ENCODE measurements around the gene IRGQ.
"Not testable (repeated sequence)": the region's sequence is repeated elsewhere in the genome, so short reads cannot be mapped to it uniquely, and the experiment has no call there.

The IRGQ gene

DNA sequence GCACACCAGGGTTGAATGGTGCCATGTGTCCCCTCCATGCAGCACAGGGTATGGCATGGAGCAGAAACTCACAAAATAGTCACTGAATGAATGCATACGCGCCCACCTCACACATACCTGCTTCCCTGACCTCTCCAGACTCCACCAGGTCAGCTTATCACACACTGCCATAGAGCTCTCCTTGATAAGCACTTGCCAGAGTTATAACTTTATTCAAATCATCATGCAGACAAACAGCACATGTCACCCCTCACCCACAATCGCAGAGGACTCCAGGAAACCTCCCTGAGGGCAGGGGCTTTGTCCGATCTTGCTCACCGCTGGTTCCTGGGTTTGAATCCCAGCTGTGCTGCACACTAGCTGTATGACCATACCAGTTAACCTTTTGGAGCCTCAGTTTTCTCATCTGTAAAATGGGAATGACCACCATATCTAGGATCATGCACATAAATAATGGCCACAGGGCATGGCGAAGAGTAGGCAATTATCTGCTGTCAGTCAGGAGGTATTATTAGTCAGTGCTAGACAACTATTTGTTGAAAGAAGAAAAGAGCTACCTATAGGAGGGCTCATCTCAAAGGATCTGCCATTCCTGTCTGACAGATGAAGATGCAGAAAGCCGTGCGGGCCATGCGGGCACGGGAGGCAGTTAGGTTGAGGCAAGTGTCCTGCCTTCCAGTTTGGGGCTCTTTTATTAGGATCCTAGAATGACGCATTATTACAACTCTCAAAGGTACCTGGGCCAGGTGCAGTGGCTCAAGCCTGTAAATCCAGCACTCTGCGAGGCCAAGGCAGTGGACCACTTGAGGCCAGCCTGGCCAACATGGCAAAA, 34.6 kb downstream of the IRGQ start:
- Histone ChIP-seq H3K4me3 (ENCODE audit: low read depth in 1 of 2, low read length in 2 of 2) (no peak overlapping the region), H3K4me1 (ENCODE audit: control insufficient read depth in 1 of 2, insufficient read depth in 2 of 2, low read length in 2 of 2) (peaks cover 0 to 13% of the 10 kb centered on the region in 2 donors), H3K27me3 (ENCODE audit: control insufficient read depth in 1 of 2, insufficient read depth in 2 of 2, low read length in 2 of 2) (no peaks in the 10 kb centered on the region), H3K9me3 (ENCODE audit: control insufficient read depth in 1 of 2, low read length in 2 of 2) (no peaks in the 10 kb centered on the region), H3K36me3 (ENCODE audit: control insufficient read depth in 1 of 2, insufficient read depth in 2 of 2, low read length in 2 of 2) (peaks cover 9 to 26% of the 10 kb centered on the region in 2 donors), H3K27ac (ENCODE audit: low read depth, low read length) (no peak overlapping the region), H3K9ac (ENCODE audit: low read depth in 1 of 2, low read length in 2 of 2) (no peak overlapping the region)

DNA sequence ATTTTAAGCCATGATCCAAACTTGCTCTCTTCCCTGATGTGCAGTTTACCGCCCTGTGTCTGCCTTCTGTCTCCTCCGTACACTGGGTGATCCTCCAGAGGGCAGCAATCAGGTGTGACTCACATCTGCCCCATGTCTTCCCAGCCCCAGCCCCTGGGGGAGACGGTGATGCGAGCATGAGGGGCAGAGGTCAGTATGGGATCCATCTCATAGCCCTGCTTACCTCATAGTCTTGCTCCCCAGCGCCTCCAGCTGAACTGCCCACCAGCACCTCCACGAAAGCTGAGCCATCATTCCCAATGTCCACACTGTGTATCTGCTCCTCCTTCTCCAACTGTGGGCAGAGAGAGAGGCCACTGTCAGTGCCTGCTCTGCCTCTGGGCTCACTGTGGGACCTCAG, 35.2 kb downstream of the IRGQ start:
- Histone ChIP-seq H3K9ac (ENCODE audit: low read depth in 1 of 2, low read length in 2 of 2) (no peak overlapping the region), H3K4me1 (ENCODE audit: control insufficient read depth in 1 of 2, insufficient read depth in 2 of 2, low read length in 2 of 2) (peaks cover 0 to 13% of the 10 kb centered on the region in 2 donors), H3K27me3 (ENCODE audit: control insufficient read depth in 1 of 2, insufficient read depth in 2 of 2, low read length in 2 of 2) (no peaks in the 10 kb centered on the region), H3K27ac (ENCODE audit: low read depth, low read length) (no peak overlapping the region), H3K9me3 (ENCODE audit: control insufficient read depth in 1 of 2, low read length in 2 of 2) (no peaks in the 10 kb centered on the region), H3K36me3 (ENCODE audit: control insufficient read depth in 1 of 2, insufficient read depth in 2 of 2, low read length in 2 of 2) (peaks cover 9 to 26% of the 10 kb centered on the region in 2 donors), H3K4me3 (ENCODE audit: low read depth in 1 of 2, low read length in 2 of 2) (no peak overlapping the region)

DNA sequence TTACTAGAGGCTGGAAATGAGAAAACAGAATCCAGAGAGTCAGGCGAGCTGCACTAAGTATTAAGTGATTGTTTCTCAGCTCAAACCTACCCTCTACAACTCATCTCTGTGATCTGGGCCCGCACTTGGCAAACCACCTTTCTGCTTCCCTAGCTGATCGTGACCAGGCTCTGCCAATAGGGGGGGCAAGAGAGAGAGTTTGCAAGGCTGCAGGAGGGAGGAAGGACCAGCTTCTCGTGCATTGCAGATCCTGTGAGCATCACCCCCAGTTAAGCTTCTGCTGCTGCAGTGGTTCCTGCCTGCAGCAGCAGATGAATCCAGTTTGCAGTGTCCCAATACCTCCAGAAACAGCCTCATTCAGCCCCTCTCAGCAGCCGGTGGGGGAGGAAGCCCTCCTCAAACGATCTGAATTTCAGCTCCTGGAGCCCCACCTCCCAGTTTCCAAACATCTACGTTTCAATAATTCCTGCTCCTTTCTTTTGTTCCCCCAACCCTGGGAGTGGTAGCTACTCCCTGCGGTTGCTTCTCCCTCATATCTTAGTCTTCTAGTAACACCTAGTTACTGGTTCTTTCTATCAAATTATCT, 40.7 kb downstream of the IRGQ start:
- Histone ChIP-seq H3K9me3 (ENCODE audit: control insufficient read depth in 1 of 2, low read length in 2 of 2) (no peaks in the 10 kb centered on the region), H3K4me1 (ENCODE audit: control insufficient read depth in 1 of 2, insufficient read depth in 2 of 2, low read length in 2 of 2) (no peaks in the 10 kb centered on the region), H3K27ac (ENCODE audit: low read depth, low read length) (no peak overlapping the region), H3K36me3 (ENCODE audit: control insufficient read depth in 1 of 2, insufficient read depth in 2 of 2, low read length in 2 of 2) (peaks cover 10 to 45% of the 10 kb centered on the region in 2 donors), H3K9ac (ENCODE audit: low read depth in 1 of 2, low read length in 2 of 2) (no peak overlapping the region), H3K27me3 (ENCODE audit: control insufficient read depth in 1 of 2, insufficient read depth in 2 of 2, low read length in 2 of 2) (no peaks in the 10 kb centered on the region), H3K4me3 (ENCODE audit: low read depth in 1 of 2, low read length in 2 of 2) (no peak overlapping the region)

DNA sequence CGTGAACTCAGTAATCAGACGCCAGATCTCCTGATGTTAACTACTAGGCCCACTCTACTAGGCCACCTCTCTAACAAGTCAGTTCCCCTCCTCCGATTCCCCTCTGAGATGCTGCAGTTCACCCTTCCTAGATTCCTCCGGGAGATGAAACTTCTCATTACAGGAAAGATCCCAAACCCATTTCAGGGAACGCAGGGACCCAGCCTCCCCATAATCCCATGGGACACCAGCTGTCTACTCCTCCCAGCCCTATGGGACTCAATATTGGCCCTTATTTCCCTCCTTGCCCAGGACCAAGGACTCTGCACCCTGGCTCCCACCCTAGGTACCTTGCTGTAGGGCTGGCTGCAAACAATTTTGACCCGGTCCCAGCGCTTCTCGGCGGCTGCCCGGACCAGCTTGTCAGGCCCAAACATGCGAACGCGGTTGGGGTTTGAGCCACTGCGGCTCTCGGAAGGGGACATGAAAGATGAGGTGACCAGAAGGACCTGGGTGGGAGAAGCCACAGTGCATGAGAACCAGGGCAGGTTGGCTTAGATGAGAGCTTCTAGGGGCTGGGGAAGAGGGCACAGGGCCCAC, 41.5 kb downstream of the IRGQ start:
- no peak overlapping the region for H3K9ac ChIP-seq (ENCODE audit: low read depth in 1 of 2, low read length in 2 of 2)
- H3K36me3 ChIP-seq (ENCODE audit: control insufficient read depth in 1 of 2, insufficient read depth in 2 of 2, low read length in 2 of 2), result peaks cover 10 to 44% of the 10 kb centered on the region in 2 donors
- H3K9me3 ChIP-seq (ENCODE audit: control insufficient read depth in 1 of 2, low read length in 2 of 2), result no peaks in the 10 kb centered on the region
- H3K4me3 ChIP-seq (ENCODE audit: low read depth in 1 of 2, low read length in 2 of 2), result no peak overlapping the region
- no peaks in the 10 kb centered on the region for H3K4me1 ChIP-seq (ENCODE audit: control insufficient read depth in 1 of 2, insufficient read depth in 2 of 2, low read length in 2 of 2)
- H3K27me3 ChIP-seq (ENCODE audit: control insufficient read depth in 1 of 2, insufficient read depth in 2 of 2, low read length in 2 of 2), result no peaks in the 10 kb centered on the region
- H3K27ac ChIP-seq (ENCODE audit: low read depth, low read length), result no peak overlapping the region

DNA sequence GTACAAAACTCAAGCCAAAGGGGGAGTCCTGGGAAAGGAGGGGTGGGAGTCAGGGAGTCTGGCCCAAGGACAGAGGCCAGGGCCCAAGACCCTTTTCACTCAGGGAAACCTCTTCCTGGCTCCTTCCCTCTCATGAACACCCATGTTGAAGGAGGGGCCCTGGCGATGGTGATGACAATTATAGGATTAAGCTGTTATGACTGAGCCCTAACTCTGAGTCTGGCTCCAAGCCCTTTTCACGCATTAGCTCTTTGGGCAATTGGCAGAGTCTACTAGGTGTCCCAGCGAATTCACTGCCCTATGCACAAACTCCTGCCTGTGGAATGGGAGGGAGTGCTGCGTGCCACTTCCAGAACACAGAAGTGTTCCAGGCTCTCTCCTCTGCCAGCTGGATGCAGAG, 42.3 kb downstream of the IRGQ start:
- Histone ChIP-seq H3K27me3 (ENCODE audit: control insufficient read depth in 1 of 2, insufficient read depth in 2 of 2, low read length in 2 of 2) (no peaks in the 10 kb centered on the region), H3K36me3 (ENCODE audit: control insufficient read depth in 1 of 2, insufficient read depth in 2 of 2, low read length in 2 of 2) (peaks cover 10 to 44% of the 10 kb centered on the region in 2 donors), H3K9ac (ENCODE audit: low read depth in 1 of 2, low read length in 2 of 2) (no peak overlapping the region), H3K4me3 (ENCODE audit: low read depth in 1 of 2, low read length in 2 of 2) (no peak overlapping the region), H3K27ac (ENCODE audit: low read depth, low read length) (no peak overlapping the region), H3K4me1 (ENCODE audit: control insufficient read depth in 1 of 2, insufficient read depth in 2 of 2, low read length in 2 of 2) (no peaks in the 10 kb centered on the region), H3K9me3 (ENCODE audit: control insufficient read depth in 1 of 2, low read length in 2 of 2) (no peaks in the 10 kb centered on the region)

DNA sequence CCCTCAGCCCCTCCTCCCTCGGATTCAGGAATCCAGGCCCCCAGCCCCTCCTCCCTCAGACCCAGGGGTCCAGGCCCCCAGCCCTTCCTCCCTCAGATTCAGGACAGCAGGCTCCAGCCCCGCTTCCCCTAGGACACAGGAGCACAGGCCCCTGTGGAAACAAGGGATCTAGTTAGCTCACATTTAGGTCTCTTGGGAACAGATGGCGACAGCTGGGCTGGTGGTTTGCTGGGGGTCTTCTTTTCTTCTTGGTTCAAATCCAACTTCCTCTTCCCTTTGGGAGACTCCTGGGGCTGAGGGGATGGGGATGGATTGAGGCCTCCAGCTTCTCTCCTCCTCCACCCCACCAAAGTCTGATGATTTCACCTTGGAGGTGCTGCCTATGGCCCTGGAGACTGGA, 43.3 kb downstream of the IRGQ start:
- Histone ChIP-seq H3K4me3 (ENCODE audit: low read depth in 1 of 2, low read length in 2 of 2) (no peak overlapping the region), H3K27me3 (ENCODE audit: control insufficient read depth in 1 of 2, insufficient read depth in 2 of 2, low read length in 2 of 2) (no peaks in the 10 kb centered on the region), H3K4me1 (ENCODE audit: control insufficient read depth in 1 of 2, insufficient read depth in 2 of 2, low read length in 2 of 2) (no peaks in the 10 kb centered on the region), H3K36me3 (ENCODE audit: control insufficient read depth in 1 of 2, insufficient read depth in 2 of 2, low read length in 2 of 2) (peaks cover 10 to 41% of the 10 kb centered on the region in 2 donors), H3K27ac (ENCODE audit: low read depth, low read length) (no peak overlapping the region), H3K9me3 (ENCODE audit: control insufficient read depth in 1 of 2, low read length in 2 of 2) (no peaks in the 10 kb centered on the region), H3K9ac (ENCODE audit: low read depth in 1 of 2, low read length in 2 of 2) (no peak overlapping the region)

DNA sequence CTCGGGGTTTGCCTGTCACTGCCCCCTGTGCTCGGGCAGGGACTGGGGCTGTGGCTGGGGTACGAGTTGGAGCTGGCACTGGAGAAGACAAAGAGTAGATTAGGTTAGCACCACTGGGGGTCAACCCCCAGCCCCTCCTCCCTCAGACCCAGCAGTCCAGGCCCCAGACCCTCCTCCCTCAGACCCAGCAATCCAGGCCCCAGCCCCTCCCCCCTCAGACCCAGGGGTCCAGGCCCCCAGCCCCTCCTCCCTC, 43.8 kb downstream of the IRGQ start:
- Histone ChIP-seq H3K36me3 (ENCODE audit: control insufficient read depth in 1 of 2, insufficient read depth in 2 of 2, low read length in 2 of 2) (peaks cover 10 to 41% of the 10 kb centered on the region in 2 donors), H3K27me3 (ENCODE audit: control insufficient read depth in 1 of 2, insufficient read depth in 2 of 2, low read length in 2 of 2) (no peaks in the 10 kb centered on the region), H3K27ac (ENCODE audit: low read depth, low read length) (no peak overlapping the region), H3K9ac (ENCODE audit: low read depth in 1 of 2, low read length in 2 of 2) (no peak overlapping the region), H3K9me3 (ENCODE audit: control insufficient read depth in 1 of 2, low read length in 2 of 2) (no peaks in the 10 kb centered on the region), H3K4me1 (ENCODE audit: control insufficient read depth in 1 of 2, insufficient read depth in 2 of 2, low read length in 2 of 2) (no peaks in the 10 kb centered on the region), H3K4me3 (ENCODE audit: low read depth in 1 of 2, low read length in 2 of 2) (no peak overlapping the region)

DNA sequence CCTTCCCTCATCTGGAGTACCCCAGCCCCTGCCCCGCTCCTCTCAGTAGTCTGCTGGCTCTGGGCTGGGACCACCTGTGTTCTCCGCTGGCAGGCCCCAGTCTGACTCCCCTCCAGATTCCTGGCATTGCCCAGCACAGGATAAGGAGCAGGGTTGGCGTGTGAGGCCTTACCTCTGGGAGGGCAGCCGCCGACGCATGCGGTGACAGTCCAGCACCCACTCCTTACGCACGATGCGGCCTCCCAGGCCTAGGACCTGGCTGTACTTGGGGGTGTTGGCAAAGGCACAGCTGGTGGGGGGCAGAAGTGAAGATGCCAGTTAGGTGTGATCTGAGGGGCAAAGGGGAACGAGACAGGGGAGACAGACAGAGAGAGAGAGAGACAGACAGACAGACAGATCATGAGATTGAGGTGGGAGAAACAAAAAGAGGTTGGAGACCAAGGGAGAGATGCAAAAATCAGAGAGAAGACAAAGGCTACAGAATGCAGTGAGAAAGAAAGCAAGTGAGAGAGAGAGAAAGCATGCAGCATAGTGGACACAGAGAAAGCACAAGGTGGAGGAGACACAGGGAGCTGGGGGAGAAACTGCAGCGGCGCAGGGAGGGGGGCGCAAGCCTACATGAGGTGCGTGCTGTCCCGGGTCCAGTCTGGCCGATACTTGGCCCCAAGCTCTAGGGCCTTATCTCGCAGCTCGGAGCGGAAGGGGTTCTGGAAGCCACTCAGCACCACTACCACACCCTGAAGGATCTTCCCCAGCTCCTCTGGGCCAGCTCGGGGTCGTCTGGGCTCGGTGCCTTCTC, 44.3 kb downstream of the IRGQ start:
- Histone ChIP-seq H3K27me3 (ENCODE audit: control insufficient read depth in 1 of 2, insufficient read depth in 2 of 2, low read length in 2 of 2) (no peaks in the 10 kb centered on the region), H3K9me3 (ENCODE audit: control insufficient read depth in 1 of 2, low read length in 2 of 2) (no peaks in the 10 kb centered on the region), H3K36me3 (ENCODE audit: control insufficient read depth in 1 of 2, insufficient read depth in 2 of 2, low read length in 2 of 2) (peaks cover 10 to 41% of the 10 kb centered on the region in 2 donors), H3K4me3 (ENCODE audit: low read depth in 1 of 2, low read length in 2 of 2) (no peak overlapping the region), H3K4me1 (ENCODE audit: control insufficient read depth in 1 of 2, insufficient read depth in 2 of 2, low read length in 2 of 2) (no peaks in the 10 kb centered on the region), H3K27ac (ENCODE audit: low read depth, low read length) (no peak overlapping the region), H3K9ac (ENCODE audit: low read depth in 1 of 2, low read length in 2 of 2) (no peak overlapping the region)

DNA sequence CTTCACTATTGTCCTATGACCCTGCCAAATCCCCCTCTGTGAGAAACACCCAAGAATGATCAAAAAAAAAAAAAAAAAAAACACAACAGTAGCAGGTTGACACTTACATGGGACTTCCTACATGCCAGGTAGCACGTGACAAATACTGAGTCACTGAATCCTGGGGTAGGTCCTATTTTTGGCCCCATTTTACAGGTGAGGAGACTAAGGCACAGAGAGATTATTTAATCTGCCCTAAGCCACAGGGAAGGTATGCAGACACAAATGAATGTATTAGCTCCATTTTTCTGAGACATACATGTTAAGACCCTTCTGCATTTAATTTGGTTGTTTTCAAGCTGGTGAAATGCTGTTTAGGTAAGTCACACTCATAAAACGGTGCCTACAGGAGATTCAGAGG, 47.2 kb downstream of the IRGQ start:
- H3K36me3 ChIP-seq (ENCODE audit: control insufficient read depth in 1 of 2, insufficient read depth in 2 of 2, low read length in 2 of 2), result peaks cover 22 to 45% of the 10 kb centered on the region in 2 donors
- H3K4me3 ChIP-seq (ENCODE audit: low read depth in 1 of 2, low read length in 2 of 2), result no peak overlapping the region
- H3K27ac ChIP-seq (ENCODE audit: low read depth, low read length), result no peak overlapping the region
- H3K27me3 ChIP-seq (ENCODE audit: control insufficient read depth in 1 of 2, insufficient read depth in 2 of 2, low read length in 2 of 2), result no peaks in the 10 kb centered on the region
- no peaks in the 10 kb centered on the region for H3K9me3 ChIP-seq (ENCODE audit: control insufficient read depth in 1 of 2, low read length in 2 of 2)
- H3K9ac ChIP-seq (ENCODE audit: low read depth in 1 of 2, low read length in 2 of 2), result no peak overlapping the region
- H3K4me1 ChIP-seq (ENCODE audit: control insufficient read depth in 1 of 2, insufficient read depth in 2 of 2, low read length in 2 of 2), result no peaks in the 10 kb centered on the region

DNA sequence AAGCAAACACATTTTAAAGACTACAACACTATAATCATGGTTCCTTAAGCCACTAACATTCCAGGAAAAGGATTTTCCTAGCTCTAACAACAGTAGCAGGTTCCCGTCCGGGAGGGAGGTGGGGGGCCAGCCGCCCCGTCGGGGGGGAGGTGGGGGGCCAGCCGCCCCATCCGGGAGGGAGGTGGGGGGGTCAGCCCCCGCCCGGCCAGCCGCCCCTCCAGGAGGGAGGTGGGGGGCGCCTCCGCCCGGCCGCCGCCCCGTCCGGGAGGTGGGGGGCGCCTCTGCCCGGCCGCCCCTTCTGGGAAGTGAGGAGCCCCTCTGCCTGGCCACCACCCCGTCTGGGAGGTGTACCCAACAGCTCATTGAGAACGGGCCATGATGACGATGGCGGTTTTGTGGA, 48.0 kb downstream of the IRGQ start:
- not testable (repeated sequence) for H3K9ac ChIP-seq (ENCODE audit: low read depth in 1 of 2, low read length in 2 of 2); H3K9me3 ChIP-seq (ENCODE audit: control insufficient read depth in 1 of 2, low read length in 2 of 2); H3K27me3 ChIP-seq (ENCODE audit: control insufficient read depth in 1 of 2, insufficient read depth in 2 of 2, low read length in 2 of 2); H3K27ac ChIP-seq (ENCODE audit: low read depth, low read length); H3K4me3 ChIP-seq (ENCODE audit: low read depth in 1 of 2, low read length in 2 of 2); H3K4me1 ChIP-seq (ENCODE audit: control insufficient read depth in 1 of 2, insufficient read depth in 2 of 2, low read length in 2 of 2)
- H3K36me3 ChIP-seq (ENCODE audit: control insufficient read depth in 1 of 2, insufficient read depth in 2 of 2, low read length in 2 of 2), result peaks cover 23 to 45% of the 10 kb centered on the region in 2 donors

All from duodenal mucosa (tissue), 2 donors.